Mesendoderm (in vitro differentiated cells): ENCODE data around the gene MAN2A2. TPM values are rescaled to one million over a fixed set of nuclear protein-coding genes. Genes with fewer than 3 reads are reported as not detected.

ENCODE experiments used
- DNase-seq: peaks from one replicate; pipeline ENCODE4 v3.0.0; 2013
- H2AK5ac ChIP-seq: 2 replicates; pipeline ENCODE4 v1.6.1; 2013; ENCODE audit warnings: low read length, inconsistent platforms
- H2BK120ac ChIP-seq: 2 replicates; pipeline ENCODE4 v1.6.1; 2013; ENCODE audit warnings: low read depth, mild to moderate bottlenecking, low read length, moderate library complexity, mixed read lengths
- H2BK15ac ChIP-seq: replicated peaks from 2 replicates; pipeline ENCODE4 v1.6.1; 2013; ENCODE audit warnings: low read depth, mild to moderate bottlenecking, moderate library complexity
- H2BK5ac ChIP-seq: 2 replicates; pipeline ENCODE4 v1.6.1; 2013; ENCODE audit warnings: low read length, inconsistent platforms
- H3K18ac ChIP-seq: 2 replicates; pipeline ENCODE4 v1.6.1; 2013; ENCODE audit warnings: mild to moderate bottlenecking, low read length, mixed read lengths
- H3K23ac ChIP-seq: one replicate; pipeline ENCODE4 v1.6.1; 2013; ENCODE audit warnings: low read length
- H3K27ac ChIP-seq: 2 replicates; pipeline ENCODE4 v1.5.1; 2013; ENCODE audit warnings: low read depth, mild to moderate bottlenecking, inconsistent platforms, low read length, moderate library complexity
- H3K27me3 ChIP-seq: 2 replicates; pipeline ENCODE4 v1.6.1; 2013; ENCODE audit warnings: low read length, control low read depth, mild to moderate bottlenecking, inconsistent platforms; ENCODE audit not compliant: insufficient read depth, poor library complexity
- H3K36me3 ChIP-seq: 2 replicates; pipeline ENCODE4 v1.6.1; 2013; ENCODE audit warnings: low read length, inconsistent platforms; ENCODE audit not compliant: control insufficient read depth, insufficient read depth
- H3K4ac ChIP-seq: one replicate; pipeline ENCODE4 v1.6.1; 2013; ENCODE audit warnings: low read depth, mild to moderate bottlenecking, low read length, moderate library complexity
- H3K4me1 ChIP-seq: 2 replicates; pipeline ENCODE4 v1.6.1; 2013; ENCODE audit warnings: low read depth, low read length, inconsistent platforms; ENCODE audit not compliant: control insufficient read depth
- H3K4me2 ChIP-seq: 2 replicates; pipeline ENCODE4 v1.6.1; 2013; ENCODE audit warnings: low read length
- H3K4me3 ChIP-seq: 2 replicates; pipeline ENCODE4 v1.5.1; 2013; ENCODE audit warnings: mild to moderate bottlenecking, low read length
- H3K56ac ChIP-seq: one replicate; pipeline ENCODE4 v1.6.1; 2013; ENCODE audit warnings: low read length
- H3K79me1 ChIP-seq: 2 replicates; pipeline ENCODE4 v1.6.1; 2013; ENCODE audit warnings: low read length, inconsistent platforms
- H3K79me2 ChIP-seq: 2 replicates; pipeline ENCODE4 v1.6.1; 2013; ENCODE audit warnings: mild to moderate bottlenecking, low read length; ENCODE audit not compliant: control insufficient read depth, insufficient read depth
- H3K9ac ChIP-seq: 2 replicates; pipeline ENCODE4 v1.6.1; 2013; ENCODE audit warnings: low read length, inconsistent platforms
- H4K5ac ChIP-seq: one replicate; pipeline ENCODE4 v1.6.1; 2013; ENCODE audit warnings: low read length
- H4K8ac ChIP-seq: one replicate; pipeline ENCODE4 v1.6.1; 2013; ENCODE audit warnings: low read depth, mild to moderate bottlenecking, control low read depth, low read length, moderate library complexity
- WGBS: extraction: QIAGEN DNeasy Blood & Tissue Kit; methylation state at CpG from one replicate; pipeline ENCODE4 v1.1.7; 2013; ENCODE audit warnings: low lambda C conversion rate, missing lambda C conversion rate; ENCODE audit not compliant: insufficient coverage; ENCODE audit errors: extremely low coverage; 5-methylcytosine and 5-hydroxymethylcytosine counted together
- polyA plus RNA-seq, 2 experiments: library from polyadenylated mRNA; stranded (reverse); fragments of 200-250 nt; gene quantifications; one replicate each; pipeline ENCODE4 v1.2.3, GENCODE V29; 2013

MAN2A2 gene
- 5.4 TPM for polyA plus RNA-seq (2013, experiment 1 of 2)
- polyA plus RNA-seq (2013, experiment 2 of 2): 7.8 TPM

GRCh38 chr15:90902840-90903732 lies at the start of gene MAN2A2:
Gene MAN2A2, plus strand, starts transcription at chr15:90903302. Its CDS starts 906 bp downstream, at chr15:90904208.
- Histone ChIP-seq H2BK5ac (no peak within 1 kb of the TSS), H3K56ac (peak within 1 kb of the TSS; percentile 88), H3K27me3 (no peaks in the 10 kb centered on the region), H3K9ac (peak within 1 kb of the TSS; percentile 89), H3K4me1 (no peaks in the 10 kb centered on the region), H3K4me3 (peak within 1 kb of the TSS; percentile 69), H4K8ac (no peak within 1 kb of the TSS), H3K27ac (peak within 1 kb of the TSS; percentile 33), H2BK15ac (no peak within 1 kb of the TSS), H3K79me1 (no peaks in the 10 kb centered on the region), H3K79me2 (no peaks in the 10 kb centered on the region), H2AK5ac (no peak within 1 kb of the TSS), H4K5ac (no peak within 1 kb of the TSS), H3K23ac (peak within 1 kb of the TSS; percentile 19), H3K18ac (peak within 1 kb of the TSS; percentile 70), H3K4ac (no peak within 1 kb of the TSS), H2BK120ac (no peak within 1 kb of the TSS), H3K4me2 (peak within 1 kb of the TSS; percentile 94), H3K36me3 (no peaks in the 10 kb centered on the region)
- WGBS: no CpG with 5 or more reads among the region's 81 CpGs
- DNase-seq: peak; percentile 74

- Histone ChIP-seq H3K4me1 (peaks cover 3% of the 10 kb centered on the region), H3K23ac (no peak overlapping the region), H3K4ac (no peak overlapping the region), H4K8ac (no peak overlapping the region), H2BK120ac (no peak overlapping the region), H3K18ac (no peak overlapping the region), H3K9ac (no peak overlapping the region), H3K79me2 (no peaks in the 10 kb centered on the region), H2AK5ac (no peak overlapping the region), H3K27ac (no peak overlapping the region), H3K79me1 (no peaks in the 10 kb centered on the region), H3K4me3 (no peak overlapping the region), H4K5ac (no peak overlapping the region), H3K27me3 (no peaks in the 10 kb centered on the region), H3K36me3 (no peaks in the 10 kb centered on the region), H3K4me2 (no peak overlapping the region), H3K56ac (no peak overlapping the region), H2BK15ac (no peak overlapping the region), H2BK5ac (no peak overlapping the region)
- WGBS: no CpG with 5 or more reads among the region's 9 CpGs
- DNase-seq: no peak
These were observed 48.0 kb upstream of the MAN2A2 start for GRCh38 chr15:90855139-90855538.

GRCh38 chr15:90857337-90857736 lies 45.8 kb upstream of the MAN2A2 start:
- Histone ChIP-seq H3K56ac (no peak overlapping the region), H3K4me2 (no peak overlapping the region), H3K9ac (no peak overlapping the region), H3K79me2 (no peaks in the 10 kb centered on the region), H2BK120ac (no peak overlapping the region), H3K27me3 (no peaks in the 10 kb centered on the region), H2BK15ac (no peak overlapping the region), H4K8ac (no peak overlapping the region), H2AK5ac (no peak overlapping the region), H3K4ac (no peak overlapping the region), H3K18ac (no peak overlapping the region), H3K27ac (no peak overlapping the region), H3K4me1 (peaks cover 3% of the 10 kb centered on the region), H3K79me1 (no peaks in the 10 kb centered on the region), H4K5ac (no peak overlapping the region), H3K36me3 (no peaks in the 10 kb centered on the region), H3K4me3 (no peak overlapping the region), H3K23ac (no peak overlapping the region), H2BK5ac (no peak overlapping the region)
- DNase-seq: no peak
- WGBS: no CpG with 5 or more reads among the region's 8 CpGs

- no CpG with 5 or more reads among the region's 8 CpGs for WGBS
- Histone ChIP-seq H3K9ac (no peak overlapping the region), H3K27me3 (no peaks in the 10 kb centered on the region)
These were observed 45.1 kb upstream of the MAN2A2 start for GRCh38 chr15:90857883-90858443.

GRCh38 chr15:90859234-90860131 lies 43.6 kb upstream of the MAN2A2 start:
- H2BK120ac ChIP-seq: no peak overlapping the region
- peak overlapping the region; percentile 57 for H3K4ac ChIP-seq
- H3K36me3 ChIP-seq: no peaks in the 10 kb centered on the region
- no peak overlapping the region for H2AK5ac ChIP-seq
- no peak overlapping the region for H4K5ac ChIP-seq
- H3K4me1 ChIP-seq: peaks cover 3% of the 10 kb centered on the region
- H2BK5ac ChIP-seq: peak overlapping the region; percentile 33
- H3K9ac ChIP-seq: no peak overlapping the region
- no peak overlapping the region for H3K23ac ChIP-seq
- H3K27ac ChIP-seq: peak overlapping the region; percentile 0
- DNase-seq: peak; percentile 74
- WGBS: no CpG with 5 or more reads among the region's 10 CpGs
- no peak overlapping the region for H4K8ac ChIP-seq
- H3K4me2 ChIP-seq: no peak overlapping the region
- H3K27me3 ChIP-seq: no peaks in the 10 kb centered on the region
- H3K79me2 ChIP-seq: no peaks in the 10 kb centered on the region
- H3K56ac ChIP-seq: peak overlapping the region; percentile 49
- H3K18ac ChIP-seq: no peak overlapping the region
- no peak overlapping the region for H2BK15ac ChIP-seq
- no peaks in the 10 kb centered on the region for H3K79me1 ChIP-seq
- no peak overlapping the region for H3K4me3 ChIP-seq

More at GRCh38 chr15:90857883-90858443, 45.1 kb upstream of the MAN2A2 start:
- no peak overlapping the region for H4K5ac ChIP-seq
- H2BK120ac ChIP-seq: no peak overlapping the region
- no peaks in the 10 kb centered on the region for H3K79me1 ChIP-seq
- no peaks in the 10 kb centered on the region for H3K79me2 ChIP-seq
- no peak overlapping the region for H2BK15ac ChIP-seq
- no peak overlapping the region for H3K4me3 ChIP-seq
- DNase-seq: no peak
- no peaks in the 10 kb centered on the region for H3K36me3 ChIP-seq
- no peak overlapping the region for H3K4me2 ChIP-seq
- no peak overlapping the region for H3K56ac ChIP-seq
- no peak overlapping the region for H3K4ac ChIP-seq
- peaks cover 3% of the 10 kb centered on the region for H3K4me1 ChIP-seq
- H4K8ac ChIP-seq: no peak overlapping the region
- H2AK5ac ChIP-seq: peak overlapping the region; percentile 62
- H3K27ac ChIP-seq: no peak overlapping the region
- H3K23ac ChIP-seq: no peak overlapping the region
- no peak overlapping the region for H2BK5ac ChIP-seq
- H3K18ac ChIP-seq: no peak overlapping the region
